Kasumi-1 (cell line): ENCODE data around the gene ASPN.
"Not testable (repeated sequence)": the region's sequence is repeated elsewhere in the genome, so short reads cannot be mapped to it uniquely, and the experiment has no call there.

ENCODE experiments used
- DNase-seq, 2 experiments: peaks; one replicate each; lab custom pipeline; 2025; lab: John Stamatoyannopoulos, UW

Gene ASPN

DNA sequence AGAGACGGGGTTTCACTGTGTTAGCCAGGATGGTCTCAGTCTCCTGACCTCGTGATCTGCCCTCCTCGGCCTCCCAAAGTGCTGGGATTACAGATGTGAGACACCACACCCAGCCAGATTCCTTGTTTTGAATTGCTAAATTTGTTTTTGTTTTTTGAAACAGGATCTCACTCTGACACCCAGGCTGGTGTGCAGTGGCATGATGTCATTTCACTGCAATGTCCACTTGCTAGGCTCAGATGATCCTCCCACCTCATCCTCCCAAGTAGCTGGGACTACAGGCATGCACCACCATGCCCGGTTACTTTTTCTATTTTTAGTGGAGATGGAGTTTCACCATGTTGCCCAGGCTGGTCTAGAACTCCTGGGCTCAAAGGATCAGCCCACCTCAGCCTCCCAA lies 71.1 kb downstream of the ASPN start:
- DNase-seq, result not testable (repeated sequence)

- no peak for DNase-seq
Measured at GRCh38 chr9:92408747-92409478, 73.4 kb downstream of the ASPN start.

DNA sequence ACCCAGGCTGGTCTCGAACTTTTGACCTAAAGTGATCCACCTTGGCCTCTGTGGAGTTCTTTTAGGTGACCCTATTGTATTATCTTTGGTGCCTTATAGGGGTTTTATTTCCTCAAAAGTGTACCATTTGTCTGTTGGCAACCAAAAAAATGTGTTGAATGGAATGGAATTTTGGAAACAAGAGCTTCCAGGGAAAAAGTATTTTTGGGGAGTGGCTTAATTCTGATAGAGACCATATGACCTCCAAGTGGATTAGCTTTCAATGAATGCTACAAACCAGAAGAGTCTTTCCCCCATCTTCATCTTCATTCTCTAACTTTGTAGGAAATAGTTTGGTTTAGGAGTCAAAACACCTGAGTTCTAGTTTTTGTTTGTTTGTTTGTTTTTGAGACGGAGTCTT lies 74.5 kb downstream of the ASPN start:
- DNase-seq, result no peak

DNA sequence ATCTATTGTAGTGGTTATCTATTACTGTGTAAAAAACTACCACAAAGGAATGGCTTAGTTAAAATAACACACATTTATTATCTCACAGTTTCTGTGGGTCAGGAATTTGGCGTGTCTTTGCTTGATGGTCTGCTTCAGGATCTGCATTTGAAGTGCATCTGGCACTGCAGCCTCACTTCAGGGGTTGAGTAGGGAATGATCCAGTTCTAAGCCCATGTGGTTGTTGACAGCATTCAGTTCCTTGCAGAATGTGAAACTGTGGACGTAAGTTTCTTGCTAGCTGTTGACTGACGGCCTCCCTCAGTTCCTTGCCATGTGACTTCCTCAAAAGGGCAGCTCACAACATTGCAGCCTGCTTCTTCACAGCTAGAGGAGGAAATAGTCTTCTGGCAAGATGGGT lies 75.8 kb downstream of the ASPN start:
- DNase-seq, result peak; percentile 91 to 92
